Common myeloid progenitor, CD34-positive (primary cell): ENCODE measurements around the gene ZBTB21.
"Not testable (repeated sequence)": the region's sequence is repeated elsewhere in the genome, so short reads cannot be mapped to it uniquely, and the experiment has no call there.

Source experiments
- CTCF ChIA-PET: fragments of 350-600 bp; sonication (Branson Sonifier 250); formaldehyde crosslinking; loops from one replicate; lab custom pipeline; 2021; ENCODE audit warnings: antibody characterized with exemption; lab: Charles Lee
- POLR2A ChIA-PET: fragments of 350-600 bp; sonication (Branson Sonifier 250); formaldehyde crosslinking; loops from one replicate; lab custom pipeline; 2021; ENCODE audit warnings: antibody characterized with exemption; lab: Charles Lee
- DNase-seq, 3 donors: peaks; one replicate each; pipeline versions ENCODE4 v3.0.0 to v3.0.0-alpha.2; 2013
- H3K27ac ChIP-seq, 2 experiments: 1 replicate in 1 of 2; 2 replicates in 1 of 2; pipeline ENCODE4 v1.7.0; 2013; ENCODE audit warnings: inconsistent platforms in 2 of 2, low read length in 2 of 2, mild to moderate bottlenecking in 2 of 2, low read depth in 1 of 2, moderate library complexity in 1 of 2; ENCODE audit not compliant: severe bottlenecking in 2 of 2, insufficient read depth in 1 of 2, poor library complexity in 1 of 2
- H3K27me3 ChIP-seq, 5 experiments: replicated peaks in 2 of 5; 1 replicate in 3 of 5; 2 replicates in 2 of 5; pipeline versions ENCODE4 v1.6.1 to v1.7.0; 2013; ENCODE audit warnings: low read length in 4 of 5, mild to moderate bottlenecking in 2 of 5, moderate library complexity in 2 of 5, inconsistent platforms in 1 of 5; ENCODE audit not compliant: insufficient read depth in 5 of 5, control insufficient read depth in 4 of 5
- H3K36me3 ChIP-seq, 4 experiments: 1 replicate in 2 of 4; 2 replicates in 2 of 4; pipeline versions ENCODE4 v1.6.1 to v1.7.0; 2013; ENCODE audit warnings: low read length in 3 of 4, control low read depth in 1 of 4, mild to moderate bottlenecking in 1 of 4; ENCODE audit not compliant: control insufficient read depth in 4 of 4, insufficient read depth in 4 of 4
- H3K4me1 ChIP-seq, 4 experiments: 1 replicate in 3 of 4; 2 replicates in 1 of 4; pipeline versions ENCODE4 v1.6.1 to v1.7.1; 2013; ENCODE audit warnings: low read length in 3 of 4, mild to moderate bottlenecking in 3 of 4, control low read depth in 1 of 4, inconsistent platforms in 1 of 4, moderate library complexity in 1 of 4; ENCODE audit not compliant: control insufficient read depth in 4 of 4, insufficient read depth in 4 of 4; ENCODE audit errors: control extremely low read depth in 1 of 4
- H3K4me3 ChIP-seq, 7 experiments: 1 replicate in 4 of 7; 2 replicates in 3 of 7; pipeline versions ENCODE4 v1.5.1 to v1.7.0; 2013; ENCODE audit warnings: mild to moderate bottlenecking in 7 of 7, low read length in 6 of 7, moderate library complexity in 6 of 7, inconsistent platforms in 2 of 7, low read depth in 2 of 7, control low read depth in 1 of 7; ENCODE audit not compliant: insufficient read depth in 4 of 7, control insufficient read depth in 1 of 7; ENCODE audit errors: extremely low read depth in 1 of 7
- H3K9me3 ChIP-seq, 5 experiments: 1 replicate in 4 of 5; 2 replicates in 1 of 5; pipeline versions ENCODE4 v1.6.1 to v1.7.1; 2013; ENCODE audit warnings: low read length in 4 of 5, mild to moderate bottlenecking in 2 of 5, inconsistent platforms in 1 of 5, low read depth in 1 of 5, moderate library complexity in 1 of 5; ENCODE audit not compliant: control insufficient read depth in 4 of 5, insufficient read depth in 2 of 5; ENCODE audit errors: control extremely low read depth in 1 of 5
- WGBS: methylation state at CpG from one replicate; pipeline ENCODE4 v1.1.5; 2013; ENCODE audit not compliant: insufficient coverage; 5-methylcytosine and 5-hydroxymethylcytosine counted together

ZBTB21 gene

GRCh38 chr21:41961282-41961701 lies 48.9 kb downstream of the ZBTB21 start:
- ChIA-PET CTCF (interaction anchor here (0.9 to 2.0 kb wide), 5 partner anchors 9 to 32 kb away, joined by 3 to 6 read pairs (median 4); no protein-coding TSS in a partner anchor), POLR2A (interaction anchor here (1.2 to 1.4 kb wide), 2 partner anchors 15 to 29 kb away, joined by 3 read pairs; no protein-coding TSS in a partner anchor)
- Histone ChIP-seq H3K27me3 (no peaks in the 10 kb centered on the region), H3K27ac (no peak overlapping the region), H3K4me3 (peak overlapping the region in 3 of 7 experiments; percentile 15 to 24 (median 20)), H3K36me3 (no peaks in the 10 kb centered on the region), H3K9me3 (no peaks in the 10 kb centered on the region), H3K4me1 (peaks cover 0 to 37% (median 26%) of the 10 kb centered on the region in 4 experiments)
- no peak for DNase-seq
- 77% methylated on average over 7 of the region's 14 CpGs for WGBS

GRCh38 chr21:41960386-41960785 lies 49.8 kb downstream of the ZBTB21 start:
- no peaks in the 10 kb centered on the region for H3K9me3 ChIP-seq
- DNase-seq: no peak
- H3K4me1 ChIP-seq: peaks cover 0 to 42% (median 26%) of the 10 kb centered on the region in 4 experiments
- ChIA-PET POLR2A (no interaction called here), CTCF (interaction anchor here (0.9 to 2.0 kb wide), 4 partner anchors 8 to 45 kb away, joined by 3 to 6 read pairs (median 4); no protein-coding TSS in a partner anchor)
- no peak overlapping the region for H3K4me3 ChIP-seq
- 98% methylated on average over 8 of the region's 8 CpGs for WGBS
- H3K27ac ChIP-seq: no peak overlapping the region
- no peaks in the 10 kb centered on the region for H3K27me3 ChIP-seq
- no peaks in the 10 kb centered on the region for H3K36me3 ChIP-seq

GRCh38 chr21:41959697-41960096 lies 50.5 kb downstream of the ZBTB21 start:
- H3K27me3 ChIP-seq, H3K36me3 ChIP-seq, POLR2A ChIA-PET, DNase-seq, H3K27ac ChIP-seq, H3K4me3 ChIP-seq, H3K9me3 ChIP-seq: not testable (repeated sequence)
- WGBS: 92% methylated on average over 8 of the region's 11 CpGs
- CTCF ChIA-PET: interaction anchor here (2.0 kb wide), 1 partner anchor 22 kb away, joined by 6 read pairs; no protein-coding TSS in a partner anchor
- H3K4me1 ChIP-seq: peaks cover 0 to 45% (median 27%) of the 10 kb centered on the region in 4 experiments

- Histone ChIP-seq H3K36me3 (no peaks in the 10 kb centered on the region), H3K27me3 (no peaks in the 10 kb centered on the region), H3K4me3 (no peak overlapping the region), H3K9me3 (no peaks in the 10 kb centered on the region), H3K4me1 (peaks cover 0 to 52% (median 34%) of the 10 kb centered on the region in 4 experiments), H3K27ac (no peak overlapping the region)
- WGBS: 98% methylated on average over 15 of the region's 16 CpGs
- POLR2A ChIA-PET: no interaction called here
- CTCF ChIA-PET: interaction anchor here (3.0 kb wide), 1 partner anchor 12 kb away, joined by 11 read pairs; no protein-coding TSS in a partner anchor
- no peak for DNase-seq
Measured at GRCh38 chr21:41958886-41959563, 51.1 kb downstream of the ZBTB21 start.

- no peak overlapping the region for H3K27ac ChIP-seq
- POLR2A ChIA-PET: no interaction called here
Measured at GRCh38 chr21:41957991-41958766, 52.0 kb downstream of the ZBTB21 start.

GRCh38 chr21:41956926-41957729 lies 53.0 kb downstream of the ZBTB21 start:
- POLR2A ChIA-PET: no interaction called here
- Histone ChIP-seq H3K27ac (peak overlapping the region in 1 of 2 experiments; percentile 41), H3K36me3 (no peaks in the 10 kb centered on the region), H3K27me3 (no peaks in the 10 kb centered on the region), H3K4me1 (peaks cover 0 to 56% (median 43%) of the 10 kb centered on the region in 4 experiments), H3K4me3 (no peak overlapping the region), H3K9me3 (no peaks in the 10 kb centered on the region)
- CTCF ChIA-PET: interaction anchor here (0.6 to 3.0 kb wide), 4 partner anchors 14 to 50 kb away, joined by 3 to 11 read pairs (median 3); no protein-coding TSS in a partner anchor
- peak in 2 of 3 donors; percentile 79 to 81 for DNase-seq
- 100% methylated on average over 4 of the region's 9 CpGs for WGBS

More at GRCh38 chr21:41957991-41958766, 52.0 kb downstream of the ZBTB21 start:
- 74% methylated on average over 24 of the region's 24 CpGs for WGBS
- peak in 1 of 3 donors; percentile 18 for DNase-seq
- Histone ChIP-seq H3K27me3 (no peaks in the 10 kb centered on the region), H3K9me3 (no peaks in the 10 kb centered on the region), H3K36me3 (no peaks in the 10 kb centered on the region), H3K4me1 (peaks cover 0 to 52% (median 37%) of the 10 kb centered on the region in 4 experiments), H3K4me3 (no peak overlapping the region)
- CTCF ChIA-PET: interaction anchor here (0.7 to 3.0 kb wide), 3 partner anchors 13 to 49 kb away, joined by 3 to 11 read pairs (median 3); no protein-coding TSS in a partner anchor
